ENCODE data around the gene EPN2.

- TF ChIP-seq CTCF (IDR thresholded peaks at IDR 0.05) (no peak), POLR2A (IDR thresholded peaks at IDR 0.05) (no peak)
These were observed 69.3 kb downstream of the EPN2 start for GRCh38 chr17:19306160-19307111.

All from right lobe of liver (tissue), 4 donors.